IMR-90 (cell line): ENCODE results near the gene SCAMP2.

ENCODE experiments used
- CEBPB ChIP-seq: IDR thresholded peaks from 2 replicates; pipeline ENCODE4 v1.6.1; 2012; ENCODE audit warnings: low read depth, low read length, improper control_type of control experiment
- CHD1 ChIP-seq: IDR thresholded peaks from 2 replicates; pipeline ENCODE4 v1.6.1; 2012; ENCODE audit warnings: low read depth, low read length, improper control_type of control experiment
- NFE2L2 ChIP-seq: fragments of 150-350 bp; IDR thresholded peaks from 2 replicates; pipeline ENCODE4 v1.6.1; 2016; ENCODE audit warnings: low read depth, mild to moderate bottlenecking, low read length
- POLR2A ChIP-seq: IDR thresholded peaks from 2 replicates; pipeline ENCODE4 v1.6.1; 2012; ENCODE audit warnings: mild to moderate bottlenecking, low read depth, low read length
- RAD21 ChIP-seq: IDR thresholded peaks from 2 replicates; pipeline ENCODE4 v1.6.1; 2012; ENCODE audit warnings: low read length, improper control_type of control experiment
- RCOR1 ChIP-seq: IDR thresholded peaks from 2 replicates; pipeline ENCODE4 v1.6.1; 2012; ENCODE audit warnings: mild to moderate bottlenecking, low read length, improper control_type of control experiment; ENCODE audit not compliant: insufficient replicate concordance
- RFX5 ChIP-seq: IDR thresholded peaks from 2 replicates; pipeline ENCODE4 v1.8.0; 2012; ENCODE audit warnings: low read depth, mild to moderate bottlenecking, low read length, moderate library complexity
- TF ChIP-seq, protein P1 (sequence below): conservative IDR thresholded peaks from 2 replicates; pipeline ENCODE4 v1.5.1; 2012; ENCODE audit warnings: mild to moderate bottlenecking, low read depth, low read length, improper control_type of control experiment

DNA sequence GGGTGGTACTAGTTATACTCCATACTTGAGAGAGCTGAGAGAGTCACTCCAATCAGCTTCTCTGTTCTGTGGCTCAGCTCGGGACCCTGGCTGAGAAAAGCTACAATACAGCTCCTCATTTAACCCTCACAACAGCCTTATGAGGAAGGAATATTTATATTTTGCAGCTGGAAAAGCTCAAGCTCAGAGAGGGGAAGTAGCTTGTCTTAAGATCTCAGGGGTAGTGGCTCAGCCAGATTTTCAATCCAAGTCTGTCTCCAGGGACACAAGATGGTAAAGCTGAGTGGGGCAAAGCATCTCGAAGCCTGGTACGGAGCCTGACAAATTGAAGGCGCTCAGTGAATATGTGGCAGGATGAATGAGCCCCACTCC, 14.8 kb downstream of the SCAMP2 start:
- TF ChIP-seq CHD1 (no peak), NFE2L2 (no peak), CEBPB (no peak), RAD21 (no peak), RFX5 (no peak), POLR2A (no peak), RCOR1 (no peak)
- TF ChIP-seq, protein P1, sequence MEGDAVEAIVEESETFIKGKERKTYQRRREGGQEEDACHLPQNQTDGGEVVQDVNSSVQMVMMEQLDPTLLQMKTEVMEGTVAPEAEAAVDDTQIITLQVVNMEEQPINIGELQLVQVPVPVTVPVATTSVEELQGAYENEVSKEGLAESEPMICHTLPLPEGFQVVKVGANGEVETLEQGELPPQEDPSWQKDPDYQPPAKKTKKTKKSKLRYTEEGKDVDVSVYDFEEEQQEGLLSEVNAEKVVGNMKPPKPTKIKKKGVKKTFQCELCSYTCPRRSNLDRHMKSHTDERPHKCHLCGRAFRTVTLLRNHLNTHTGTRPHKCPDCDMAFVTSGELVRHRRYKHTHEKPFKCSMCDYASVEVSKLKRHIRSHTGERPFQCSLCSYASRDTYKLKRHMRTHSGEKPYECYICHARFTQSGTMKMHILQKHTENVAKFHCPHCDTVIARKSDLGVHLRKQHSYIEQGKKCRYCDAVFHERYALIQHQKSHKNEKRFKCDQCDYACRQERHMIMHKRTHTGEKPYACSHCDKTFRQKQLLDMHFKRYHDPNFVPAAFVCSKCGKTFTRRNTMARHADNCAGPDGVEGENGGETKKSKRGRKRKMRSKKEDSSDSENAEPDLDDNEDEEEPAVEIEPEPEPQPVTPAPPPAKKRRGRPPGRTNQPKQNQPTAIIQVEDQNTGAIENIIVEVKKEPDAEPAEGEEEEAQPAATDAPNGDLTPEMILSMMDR = no peak
